ENCODE data around the gene NCAM1. TPM values are rescaled to one million over a fixed set of nuclear protein-coding genes. Genes with fewer than 3 reads are reported as not detected.

NCAM1 gene
- total and polyA plus RNA-seq, 2 experiments from 2014 or later, result 0.76 to 1.6 TPM

- TF ChIP-seq ZNF114 (CRISPR knock-in tag; IDR thresholded peaks at IDR 0.05) (no peak), CREB1 (CRISPR knock-in tag; IDR thresholded peaks at IDR 0.05; ENCODE audit: low read depth) (no peak), JUNB (IDR thresholded peaks at IDR 0.05; ENCODE audit: unreplicated experiment) (no peak), NANOG (IDR thresholded peaks at IDR 0.05; ENCODE audit: borderline replicate concordance) (no peak), CTCF (conservative IDR thresholded peaks at IDR 0.05; ENCODE audit: low read depth in 2 of 2) (no peak)
Observed at GRCh38 chr11:113178381-113179070, 217.3 kb downstream of the NCAM1 start (continued).

GRCh38 chr11:113179181-113179704, 218.0 kb downstream of the NCAM1 start:
- Mint-ChIP-seq H3K27me3 (ENCODE audit: insufficient read depth, low read depth, poor library complexity) (no peaks in the 10 kb centered on the region), H3K27ac (no peak overlapping the region), H3K4me1 (peaks cover 33% of the 10 kb centered on the region), H3K36me3 (ENCODE audit: low read depth) (no peaks in the 10 kb centered on the region), H3K9me3 (no peaks in the 10 kb centered on the region), H3K4me3 (no peak overlapping the region)
- Histone ChIP-seq H3K9me2 (ENCODE audit: insufficient read depth) (0 out of 2 replicates have a peak, but pooled peaks cover 3% of the 10 kb centered on the region), H3K4me3 (no peak overlapping the region), H3K79me2 (replicated peaks; ENCODE audit: insufficient read depth) (no peaks in the 10 kb centered on the region), H3K27me3 (ENCODE audit: insufficient read depth) (no peaks in the 10 kb centered on the region), H3F3A (replicated peaks; ENCODE audit: low read depth) (no peaks in the 10 kb centered on the region), H3K27ac (ENCODE audit: low read depth) (no peak overlapping the region), H2AFZ (no peak overlapping the region), H4K20me1 (replicated peaks; ENCODE audit: insufficient read depth) (no peaks in the 10 kb centered on the region), H3K4me2 (no peak overlapping the region), H3K4me1 (ENCODE audit: insufficient read depth) (peaks cover 4% of the 10 kb centered on the region), H3K36me3 (ENCODE audit: insufficient read depth) (no peaks in the 10 kb centered on the region)
- no peak for DNase-seq (ENCODE audit: low spot score)
- ATAC-seq, result peak; percentile 82
- TF ChIP-seq ZNF331 (CRISPR knock-in tag; IDR thresholded peaks at IDR 0.05; ENCODE audit: low read depth), result no peak
- TF ChIP-seq REST (IDR thresholded peaks at IDR 0.05; ENCODE audit: unreplicated experiment), result no peak
- TF ChIP-seq CTCF (conservative IDR thresholded peaks at IDR 0.05; ENCODE audit: low read depth in 2 of 2), result no peak
- TF ChIP-seq POLR2AphosphoS5 (IDR thresholded peaks at IDR 0.05; ENCODE audit: low read depth), result no peak
- TF ChIP-seq ZNF462 (CRISPR knock-in tag; IDR thresholded peaks at IDR 0.05), result no peak
